Effector memory CD8-positive, alpha-beta T cell (primary cell): ENCODE measurements around the gene CES5A.
"Not testable (repeated sequence)": the region's sequence is repeated elsewhere in the genome, so short reads cannot be mapped to it uniquely, and the experiment has no call there.

ENCODE experiments used
- ATAC-seq: fragments of 150-1000 bp; cut with Tn5 transposase; replicated peaks from 2 replicates; pipeline ENCODE4 v1.10.0; 2021; ENCODE audit warnings: mild to moderate bottlenecking, moderate library complexity
- DNase-seq, 3 experiments: peaks; one replicate each; pipeline ENCODE4 v3.0.0; 2021
- H3K27ac Mint-ChIP-seq, 2 donors: one replicate each; pipeline ENCODE4 v1.8.0; 2022; ENCODE audit warnings: mild to moderate bottlenecking in 2 of 2, mixed read lengths in 2 of 2, moderate library complexity in 2 of 2
- H3K27me3 Mint-ChIP-seq, 2 donors: one replicate each; pipeline ENCODE4 v1.8.0; 2022; ENCODE audit warnings: mixed read lengths in 2 of 2
- H3K36me3 Mint-ChIP-seq: one replicate; pipeline ENCODE4 v1.8.0; 2022; ENCODE audit warnings: mild to moderate bottlenecking, moderate library complexity, mixed read lengths; ENCODE audit not compliant: insufficient read depth
- H3K4me1 Mint-ChIP-seq, 2 donors: one replicate each; pipeline ENCODE4 v1.8.0; 2022; ENCODE audit warnings: low read depth in 2 of 2, mixed read lengths in 2 of 2
- H3K4me3 Mint-ChIP-seq, 2 donors: one replicate each; pipeline ENCODE4 v1.8.0; 2022; ENCODE audit warnings: mild to moderate bottlenecking in 2 of 2, mixed read lengths in 2 of 2, moderate library complexity in 2 of 2
- H3K9me3 Mint-ChIP-seq, 2 donors: one replicate each; pipeline ENCODE4 v1.8.0; 2022; ENCODE audit warnings: mixed read lengths in 2 of 2
- total RNA-seq, 9 experiments: gene quantifications; one replicate each; lab custom pipeline; 2026; lab: John Stamatoyannopoulos, UW

Gene CES5A
- total RNA-seq: 0 to 0.06 (median 0) reads per million in 9 experiments

DNA sequence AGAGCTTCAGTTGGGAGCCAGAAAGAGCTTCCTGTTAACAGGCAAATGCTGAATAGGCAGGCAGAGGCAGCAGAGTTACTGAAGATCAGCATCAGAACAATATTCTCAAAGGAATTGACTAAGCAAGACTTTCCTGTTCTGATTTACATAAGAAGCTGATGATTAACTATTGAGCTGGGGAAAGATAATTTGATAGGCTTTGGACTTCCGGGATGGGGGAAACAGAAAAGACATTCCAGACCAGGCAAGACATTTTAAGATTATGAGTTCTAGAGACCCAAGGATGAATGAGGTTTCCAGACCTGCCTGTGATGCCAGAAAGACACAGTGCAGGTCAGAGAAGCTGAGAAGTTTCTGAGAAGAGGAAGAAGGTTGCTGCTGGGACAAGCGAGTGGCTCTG is at the start of gene CES5A:
Gene CES5A (minus strand): TSS at position 101 of the 400 bp plus-strand sequence. CDS start 152 bp downstream, outside the sequence.
- Mint-ChIP-seq H3K9me3 (peaks cover 6 to 9% of the 10 kb centered on the region in 2 donors), H3K27me3 (peaks cover 33 to 38% of the 10 kb centered on the region in 2 donors), H3K36me3 (no peaks in the 10 kb centered on the region), H3K4me1 (no peaks in the 10 kb centered on the region), H3K4me3 (no peak within 1 kb of the TSS), H3K27ac (no peak within 1 kb of the TSS)
- DNase-seq: no peak
- ATAC-seq: no peak

- Mint-ChIP-seq H3K27ac (no peak overlapping the region), H3K27me3 (peaks cover 70 to 73% of the 10 kb centered on the region in 2 donors), H3K9me3 (peaks cover 0 to 1% of the 10 kb centered on the region in 2 donors), H3K36me3 (no peaks in the 10 kb centered on the region), H3K4me3 (no peak overlapping the region), H3K4me1 (no peaks in the 10 kb centered on the region)
- DNase-seq (no peak), ATAC-seq (no peak)
These were observed 47.5 kb upstream of the CES5A start for GRCh38 chr16:55922662-55923061.

DNA sequence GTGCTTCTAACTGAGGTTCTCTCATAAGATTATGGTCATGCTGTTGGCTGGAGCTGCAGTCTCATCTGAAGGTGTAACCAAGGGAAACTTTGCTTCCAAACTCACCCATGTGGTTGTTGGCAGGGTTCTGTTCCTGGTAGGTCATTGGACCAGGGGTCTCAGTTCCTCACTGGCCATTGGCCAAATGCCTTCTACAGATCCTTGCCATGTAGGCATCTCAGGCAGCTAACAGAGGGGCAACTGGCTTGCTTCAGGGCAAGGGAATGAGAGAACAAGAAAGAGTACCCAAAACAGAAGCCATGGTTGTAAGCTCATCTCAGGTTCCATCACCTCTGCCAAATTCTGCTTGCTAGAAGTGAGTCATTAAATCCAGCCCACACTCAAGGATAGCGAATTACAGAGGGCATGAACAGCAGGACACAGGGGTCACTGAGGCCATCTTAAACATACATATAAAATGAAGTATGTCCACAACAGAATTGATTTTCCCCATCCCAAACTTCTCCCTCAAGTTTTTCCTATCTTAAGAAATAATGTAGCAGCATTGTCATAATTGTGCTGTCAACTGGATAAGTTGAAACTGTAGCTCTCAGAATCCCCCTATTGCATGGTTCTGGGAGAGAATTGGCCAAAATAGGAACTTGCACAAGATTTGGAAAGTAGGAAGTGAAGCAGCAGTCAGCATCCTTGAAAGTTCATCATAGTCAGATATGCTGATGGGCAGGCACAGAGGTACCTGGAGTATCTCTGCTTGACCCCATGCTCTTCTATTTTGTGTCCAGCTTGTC is 42.4 kb upstream of the CES5A start:
- no peak for ATAC-seq
- Mint-ChIP-seq H3K4me1 (no peaks in the 10 kb centered on the region), H3K36me3 (no peaks in the 10 kb centered on the region), H3K27ac (no peak overlapping the region), H3K27me3 (peaks cover 62 to 74% of the 10 kb centered on the region in 2 donors), H3K9me3 (peaks cover 0 to 1% of the 10 kb centered on the region in 2 donors), H3K4me3 (no peak overlapping the region)
- no peak for DNase-seq

GRCh38 chr16:55915096-55915827 is 40.1 kb upstream of the CES5A start:
- no peaks in the 10 kb centered on the region for H3K4me1 Mint-ChIP-seq
- no peaks in the 10 kb centered on the region for H3K36me3 Mint-ChIP-seq
- no peak overlapping the region for H3K27ac Mint-ChIP-seq
- no peak overlapping the region for H3K4me3 Mint-ChIP-seq
- DNase-seq (no peak), ATAC-seq (no peak)
- peaks cover 63 to 75% of the 10 kb centered on the region in 2 donors for H3K27me3 Mint-ChIP-seq
- peaks cover 5 to 6% of the 10 kb centered on the region in 2 donors for H3K9me3 Mint-ChIP-seq

DNA sequence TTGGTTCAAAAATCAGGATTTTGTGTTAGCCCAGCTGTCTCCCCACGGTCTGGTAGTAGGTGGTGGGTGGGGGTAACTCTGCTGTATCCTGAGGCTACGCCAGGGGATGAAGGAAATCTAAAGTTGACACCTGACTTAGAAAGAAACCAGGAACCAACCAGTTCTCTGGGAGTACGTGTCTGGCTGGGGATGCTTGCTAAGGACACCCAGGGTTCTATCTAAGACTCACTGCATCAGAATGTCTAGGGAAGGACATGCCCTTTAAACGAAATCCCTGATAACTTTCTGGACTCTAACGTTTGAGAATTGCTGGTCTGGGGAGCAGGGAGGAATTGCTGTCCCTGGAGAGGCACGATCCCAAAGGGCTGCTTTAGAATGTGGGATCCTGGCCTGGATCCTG is 39.2 kb upstream of the CES5A start:
- peaks cover 63 to 75% of the 10 kb centered on the region in 2 donors for H3K27me3 Mint-ChIP-seq
- no peak for ATAC-seq
- peaks cover 4 to 6% of the 10 kb centered on the region in 2 donors for H3K9me3 Mint-ChIP-seq
- no peaks in the 10 kb centered on the region for H3K36me3 Mint-ChIP-seq
- H3K27ac Mint-ChIP-seq: no peak overlapping the region
- no peak for DNase-seq
- H3K4me1 Mint-ChIP-seq: no peaks in the 10 kb centered on the region
- H3K4me3 Mint-ChIP-seq: no peak overlapping the region

- Mint-ChIP-seq H3K36me3 (no peaks in the 10 kb centered on the region), H3K27ac (no peak overlapping the region), H3K27me3 (peaks cover 62 to 72% of the 10 kb centered on the region in 2 donors), H3K4me3 (no peak overlapping the region), H3K9me3 (peaks cover 4 to 6% of the 10 kb centered on the region in 2 donors), H3K4me1 (no peaks in the 10 kb centered on the region)
- ATAC-seq: no peak
- DNase-seq: no peak
These were observed 38.5 kb upstream of the CES5A start for GRCh38 chr16:55913716-55914115.

DNA sequence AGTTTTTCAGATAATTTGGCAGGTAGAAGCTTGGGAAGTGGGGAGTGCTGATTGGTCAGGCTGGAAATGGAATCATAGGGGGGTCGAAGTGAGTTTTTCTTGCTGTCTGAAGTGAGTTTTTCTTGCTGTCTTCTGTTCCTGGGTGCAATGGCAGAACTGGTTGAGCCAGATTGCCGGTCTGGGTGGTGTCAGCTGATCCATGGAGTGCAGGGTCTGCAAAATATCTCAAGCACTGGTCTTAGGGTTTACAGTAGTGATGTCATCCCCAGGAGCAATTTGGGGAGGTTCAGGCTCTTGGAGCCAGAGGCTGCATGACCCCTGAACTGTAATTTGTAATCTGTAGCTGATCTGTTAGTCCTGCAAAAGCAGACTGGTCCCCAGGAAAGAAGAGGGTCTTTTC is 37.9 kb upstream of the CES5A start:
- not testable (repeated sequence) for ATAC-seq, H3K36me3 Mint-ChIP-seq, H3K27ac Mint-ChIP-seq, DNase-seq, H3K9me3 Mint-ChIP-seq, H3K4me1 Mint-ChIP-seq, H3K4me3 Mint-ChIP-seq
- peaks cover 62 to 72% of the 10 kb centered on the region in 2 donors for H3K27me3 Mint-ChIP-seq

DNA sequence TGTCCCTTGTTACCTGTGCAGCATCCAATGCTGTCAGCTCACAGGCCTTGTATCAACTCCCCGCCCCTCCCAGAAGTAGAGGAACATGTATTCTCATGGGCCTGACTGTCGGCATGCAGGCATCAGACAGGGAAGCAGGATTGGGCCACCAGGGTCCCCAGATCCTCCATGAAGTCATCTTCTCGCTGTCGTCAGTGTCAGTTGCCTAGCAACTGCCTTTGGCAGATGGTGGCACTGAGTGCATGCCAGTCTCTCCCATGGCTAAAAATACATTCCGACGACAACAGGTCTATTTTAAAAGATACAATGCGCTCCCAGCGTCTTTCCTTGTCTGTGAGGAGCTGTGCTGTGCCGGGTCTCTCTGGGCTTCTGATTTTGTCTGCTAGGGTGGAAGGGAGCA is 36.8 kb upstream of the CES5A start:
- Mint-ChIP-seq H3K27ac (no peak overlapping the region), H3K4me3 (no peak overlapping the region), H3K4me1 (no peaks in the 10 kb centered on the region), H3K27me3 (peaks cover 55 to 73% of the 10 kb centered on the region in 2 donors), H3K9me3 (peaks cover 4 to 6% of the 10 kb centered on the region in 2 donors), H3K36me3 (no peaks in the 10 kb centered on the region)
- DNase-seq (no peak), ATAC-seq (no peak)

DNA sequence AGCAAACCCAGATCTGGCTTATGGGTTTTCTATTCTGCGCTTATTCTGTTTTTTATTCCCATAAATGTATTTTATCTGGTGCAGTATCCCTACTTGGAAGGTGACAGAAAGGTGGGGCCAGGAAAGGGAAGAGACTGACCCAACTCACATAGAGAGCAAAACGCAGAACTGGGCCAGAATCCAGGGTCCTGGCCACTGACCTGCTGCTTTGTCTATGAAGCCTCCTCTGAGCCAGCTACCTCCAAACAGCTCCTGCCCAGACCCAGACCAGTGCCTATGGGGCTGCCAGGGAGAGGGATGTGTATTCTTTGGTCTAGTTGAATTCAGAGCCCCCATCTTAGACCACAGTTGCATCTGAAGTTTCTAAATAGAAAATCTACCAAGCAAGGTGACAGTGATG is 36.4 kb upstream of the CES5A start:
- Mint-ChIP-seq H3K27ac (no peak overlapping the region), H3K4me3 (no peak overlapping the region)

GRCh38 chr16:55909876-55910275 is 34.7 kb upstream of the CES5A start:
- Mint-ChIP-seq H3K36me3 (no peaks in the 10 kb centered on the region), H3K27ac (no peak overlapping the region), H3K4me3 (no peak overlapping the region), H3K4me1 (no peaks in the 10 kb centered on the region), H3K27me3 (peaks cover 71 to 81% of the 10 kb centered on the region in 2 donors), H3K9me3 (peaks cover 4 to 6% of the 10 kb centered on the region in 2 donors)
- ATAC-seq (no peak), DNase-seq (no peak)

More for the DNA sequence above, 36.4 kb upstream of the CES5A start:
- H3K9me3 Mint-ChIP-seq: peaks cover 4 to 6% of the 10 kb centered on the region in 2 donors
- no peak for ATAC-seq
- H3K27me3 Mint-ChIP-seq: peaks cover 55 to 73% of the 10 kb centered on the region in 2 donors
- H3K4me1 Mint-ChIP-seq: no peaks in the 10 kb centered on the region
- DNase-seq: no peak
- H3K36me3 Mint-ChIP-seq: no peaks in the 10 kb centered on the region

GRCh38 chr16:55908641-55909040 is 33.5 kb upstream of the CES5A start:
- Mint-ChIP-seq H3K4me1 (no peaks in the 10 kb centered on the region), H3K4me3 (no peak overlapping the region), H3K9me3 (peaks cover 7 to 9% of the 10 kb centered on the region in 2 donors), H3K27ac (no peak overlapping the region), H3K36me3 (no peaks in the 10 kb centered on the region), H3K27me3 (peaks cover 83 to 87% of the 10 kb centered on the region in 2 donors)
- ATAC-seq: no peak
- no peak for DNase-seq

DNA sequence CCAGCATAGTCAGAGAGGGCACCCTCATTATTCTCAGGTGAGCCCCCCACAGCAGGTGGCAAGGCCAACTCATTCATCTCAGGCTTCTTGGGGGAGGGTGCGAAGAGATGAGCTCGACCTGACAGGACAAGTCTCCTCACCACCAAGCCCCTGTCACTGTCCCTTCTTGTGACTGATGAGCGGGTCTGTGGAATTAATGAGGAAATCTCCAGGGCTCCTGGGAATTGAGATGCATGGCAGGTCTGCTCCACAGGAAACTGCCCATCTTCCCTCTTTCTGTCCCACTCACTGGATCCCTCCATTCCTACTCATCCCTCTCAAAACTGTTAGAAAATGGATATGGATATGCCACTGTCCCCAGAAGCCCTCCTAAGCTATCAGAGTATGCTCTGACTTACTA is 32.5 kb upstream of the CES5A start:
- Mint-ChIP-seq H3K9me3 (peaks cover 9 to 12% of the 10 kb centered on the region in 2 donors), H3K4me3 (no peak overlapping the region), H3K36me3 (no peaks in the 10 kb centered on the region), H3K27me3 (peaks cover 89 to 90% of the 10 kb centered on the region in 2 donors), H3K27ac (no peak overlapping the region), H3K4me1 (no peaks in the 10 kb centered on the region)
- DNase-seq (no peak), ATAC-seq (no peak)

DNA sequence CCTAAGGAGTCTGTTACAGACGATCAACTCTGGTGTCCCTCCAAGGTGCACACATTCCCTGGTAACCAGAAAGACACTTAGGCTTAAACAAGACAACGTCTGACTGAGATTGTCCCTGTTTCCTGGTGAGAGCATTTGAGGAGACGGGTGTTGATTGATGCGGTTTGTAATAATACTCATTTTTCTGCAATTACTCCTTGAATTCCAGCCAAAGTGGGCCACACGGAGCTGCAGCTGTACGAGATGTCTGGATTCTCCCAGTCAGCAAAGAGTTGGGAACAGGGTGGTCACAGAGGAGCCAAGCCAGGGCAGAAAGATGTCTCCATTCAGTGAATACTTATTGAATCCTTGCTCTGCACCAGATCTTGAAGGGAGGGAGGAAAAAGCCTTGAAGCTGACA is 30.9 kb upstream of the CES5A start:
- Mint-ChIP-seq H3K4me1 (no peaks in the 10 kb centered on the region), H3K27me3 (peaks cover 82 to 85% of the 10 kb centered on the region in 2 donors), H3K36me3 (no peaks in the 10 kb centered on the region), H3K9me3 (peaks cover 8 to 11% of the 10 kb centered on the region in 2 donors), H3K27ac (no peak overlapping the region), H3K4me3 (no peak overlapping the region)
- ATAC-seq (no peak), DNase-seq (no peak)
